DMS 273 treated with DMSO at 0.1 percent for 48 hours (cell line): Measurements from ENCODE around the gene JAK1.
A peak's percentile ranks its signal among the peaks of the same experiment; 100 is the strongest.

Experiments used
- DNase-seq: peaks from one replicate; lab custom pipeline; 2025; lab: John Stamatoyannopoulos, UW

The JAK1 gene

DNA sequence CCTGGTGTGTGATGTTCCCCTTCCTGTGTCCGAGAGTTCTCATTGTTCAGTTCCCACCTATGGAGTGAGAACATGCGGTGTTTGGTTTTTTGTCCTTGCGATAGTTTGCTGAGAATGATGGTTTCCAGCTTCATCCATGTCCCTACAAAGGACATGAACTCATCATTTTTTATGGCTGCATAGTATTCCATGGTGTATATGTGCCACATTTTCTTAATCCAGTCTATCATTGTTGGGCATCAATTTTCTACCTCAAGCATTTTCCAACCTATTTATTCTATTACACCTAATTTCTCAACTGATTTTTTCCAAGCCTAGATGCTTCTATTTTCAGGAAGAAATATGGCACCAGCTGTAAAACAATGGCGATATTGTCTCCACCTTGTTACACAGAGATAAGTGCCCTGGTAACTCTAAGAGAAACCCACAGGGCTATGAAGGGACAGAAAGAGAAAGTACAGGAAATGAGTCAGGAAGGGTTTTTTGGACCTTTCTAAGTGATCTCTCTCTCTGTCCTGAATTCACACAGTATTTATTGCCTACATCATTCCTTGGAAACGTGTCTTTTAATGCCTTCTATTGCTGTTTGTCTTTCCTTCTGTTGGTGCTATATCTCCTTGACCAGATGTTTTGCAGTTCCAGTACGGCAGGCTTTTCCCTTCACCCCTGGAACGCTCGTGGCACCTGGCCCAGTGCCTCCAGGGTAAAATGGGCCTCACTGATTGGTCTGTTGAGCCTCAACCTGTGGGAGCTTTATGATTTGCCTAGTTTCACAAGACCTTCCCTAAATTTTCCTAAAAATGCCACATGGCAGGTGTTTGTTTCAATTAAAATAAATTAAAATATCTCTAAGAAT lies 14.6 kb upstream of the JAK1 start:
- DNase-seq = no peak

DNA sequence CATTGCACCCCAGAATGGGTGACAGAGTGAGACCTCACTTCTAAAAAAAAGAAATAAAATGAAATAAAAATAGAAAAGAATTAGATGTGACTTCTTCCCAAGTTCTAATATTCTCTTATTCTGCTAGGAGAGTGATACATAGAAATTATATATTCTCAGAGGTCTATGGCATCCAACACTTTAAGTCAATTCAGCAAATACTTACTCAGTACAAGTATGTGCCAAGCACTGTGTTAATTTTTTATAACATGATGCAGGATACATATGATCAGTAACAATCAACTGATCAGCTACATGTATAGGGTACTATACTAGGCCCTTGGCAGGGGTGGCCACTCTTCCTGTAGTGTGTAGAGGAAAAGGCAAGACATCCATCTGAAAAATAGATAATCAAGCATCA lies 13.0 kb upstream of the JAK1 start:
- no peak for DNase-seq

DNA sequence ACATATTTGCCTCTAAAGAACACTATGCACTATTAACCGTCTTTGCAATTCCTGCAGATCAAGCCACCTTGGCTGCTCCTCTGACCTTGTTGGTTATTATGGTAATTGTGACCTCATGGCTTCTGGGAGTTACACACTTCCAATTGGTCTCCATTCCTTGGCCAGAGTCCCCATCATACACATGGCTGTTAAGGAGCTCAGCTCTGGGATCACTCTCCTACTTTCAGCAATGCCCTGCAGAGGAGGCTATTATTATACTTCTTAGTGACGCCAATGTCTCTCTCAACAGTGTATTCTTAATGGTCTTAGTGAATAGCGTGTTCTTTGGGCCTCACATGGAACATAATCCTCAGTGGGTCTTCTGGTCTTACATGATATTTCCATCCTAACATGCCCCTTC lies 10.0 kb upstream of the JAK1 start:
- DNase-seq = no peak

DNA sequence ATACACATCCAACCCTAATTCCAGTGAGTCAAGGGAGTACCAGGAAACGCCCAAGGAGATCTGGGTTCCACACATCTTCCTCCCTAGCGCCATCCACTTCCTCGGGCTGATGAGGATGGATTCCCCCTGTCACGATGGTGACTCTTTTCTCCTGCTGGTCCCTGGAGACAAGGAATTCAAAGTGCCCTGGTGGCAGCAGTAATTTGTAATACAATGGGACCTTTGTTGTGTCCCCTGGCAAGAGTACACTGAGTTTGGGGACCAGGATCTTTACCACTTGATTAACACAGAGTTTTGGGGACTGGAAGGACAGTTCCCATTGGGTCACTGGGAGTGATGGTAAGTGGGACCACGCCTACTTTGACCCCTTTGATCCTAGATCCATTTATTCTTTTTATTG lies 9.4 kb upstream of the JAK1 start:
- no peak for DNase-seq

DNA sequence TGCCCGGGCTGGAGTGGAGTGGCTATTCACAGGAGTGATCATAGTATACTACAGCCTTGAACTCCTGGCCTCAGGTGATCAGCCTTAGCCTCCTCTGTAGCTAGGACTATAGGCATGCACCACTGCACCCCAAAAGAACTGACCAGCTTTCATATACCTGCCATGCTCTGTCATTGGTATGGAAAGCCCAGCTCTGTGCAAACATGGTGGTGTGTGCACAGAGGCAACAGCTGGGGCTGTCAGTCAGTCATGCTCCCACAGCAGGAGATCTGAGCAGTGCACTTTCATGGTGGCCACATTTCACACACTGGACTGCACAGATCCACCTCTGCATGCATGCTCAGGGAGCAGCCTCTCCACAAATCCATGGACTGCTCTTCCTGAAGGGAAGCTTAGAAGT lies 8.8 kb upstream of the JAK1 start:
- DNase-seq = no peak

DNA sequence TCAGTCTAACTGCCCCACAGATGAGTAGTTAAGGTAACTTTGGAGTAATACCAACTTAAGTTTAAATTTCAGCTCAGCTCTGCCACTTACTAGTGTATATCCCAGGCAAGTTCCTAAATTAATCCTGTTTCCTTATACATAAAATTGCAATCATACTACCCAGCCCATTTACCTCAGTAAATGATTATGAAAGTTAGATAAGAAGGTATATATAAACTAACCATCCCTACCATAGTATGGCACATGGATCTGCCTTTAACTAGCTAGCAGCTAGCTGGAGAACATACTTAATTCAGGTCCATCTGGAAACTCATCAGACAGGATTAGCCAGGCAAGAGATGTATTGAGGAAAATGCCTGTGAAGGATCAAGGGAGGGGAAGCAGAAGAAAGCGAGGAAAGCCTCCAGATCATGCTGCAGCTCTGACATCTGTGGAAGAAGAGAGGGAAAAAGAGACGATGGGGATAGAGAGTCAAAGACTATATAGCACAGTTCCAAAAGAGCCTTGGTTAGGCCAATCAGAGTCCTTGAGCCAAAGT lies 8.0 kb upstream of the JAK1 start:
- DNase-seq = no peak

DNA sequence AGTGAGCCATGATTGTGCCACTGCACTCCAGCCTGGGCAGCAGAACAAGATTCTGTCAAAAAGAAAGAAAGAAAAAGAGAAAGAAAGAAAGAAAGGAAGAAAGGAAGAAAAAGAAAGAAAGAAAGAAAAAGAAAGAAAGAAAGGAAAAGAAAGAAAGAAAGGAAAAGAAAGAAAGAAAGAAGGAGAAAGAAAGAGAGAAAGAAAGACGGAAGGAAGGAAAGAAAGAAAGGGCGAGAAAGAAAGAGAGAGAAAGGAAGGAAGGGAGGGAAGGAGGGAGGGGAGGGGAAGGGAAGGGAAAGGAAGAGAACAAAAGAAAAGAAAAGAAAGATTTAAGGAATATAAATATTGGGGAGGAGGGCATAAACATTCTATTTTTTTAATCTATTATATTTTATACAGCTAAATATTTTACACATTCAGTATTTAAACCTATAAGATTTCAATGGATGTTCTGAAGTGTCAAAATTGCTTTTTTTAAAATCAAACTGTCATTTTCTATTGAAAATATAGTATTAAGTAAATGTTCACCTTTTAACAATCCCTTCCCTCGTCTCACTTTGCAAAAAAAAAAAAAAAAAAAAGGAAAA lies 6.8 kb upstream of the JAK1 start:
- no peak for DNase-seq

DNA sequence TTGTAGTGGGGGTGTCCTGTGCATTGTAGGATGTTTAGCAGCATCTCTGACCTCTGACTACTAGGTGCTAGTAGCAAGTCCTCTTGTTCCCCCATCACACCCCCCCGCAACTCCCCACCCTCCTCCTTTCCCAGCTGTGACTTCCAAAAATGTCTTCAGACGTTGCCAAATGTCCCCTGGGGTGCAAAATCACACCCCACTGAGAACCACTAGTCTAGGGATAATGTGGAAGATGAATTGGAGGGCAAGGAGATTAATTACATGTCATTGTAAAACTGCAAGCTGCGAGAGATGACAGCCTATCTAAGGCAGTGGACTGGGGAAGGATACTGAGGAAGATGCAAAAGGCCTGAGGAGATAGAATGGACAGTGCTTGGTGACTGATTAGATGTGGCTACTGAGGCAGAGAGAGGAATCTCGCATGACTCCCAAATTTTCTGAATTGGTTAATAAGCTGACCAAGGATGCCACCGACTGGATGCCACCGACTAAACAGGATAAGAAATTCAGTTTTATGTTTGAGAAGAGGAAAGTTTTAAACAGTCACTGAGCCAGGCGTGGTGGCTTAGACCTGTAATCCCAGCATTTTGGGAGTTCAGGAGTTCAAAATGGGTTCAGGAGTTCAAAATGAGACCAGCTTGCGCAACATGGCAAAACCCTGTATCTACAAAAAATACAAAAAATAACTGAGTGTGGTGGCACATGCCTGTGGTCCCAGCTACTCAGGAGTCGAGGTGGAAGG lies 3.1 kb upstream of the JAK1 start:
- DNase-seq = no peak

DNA sequence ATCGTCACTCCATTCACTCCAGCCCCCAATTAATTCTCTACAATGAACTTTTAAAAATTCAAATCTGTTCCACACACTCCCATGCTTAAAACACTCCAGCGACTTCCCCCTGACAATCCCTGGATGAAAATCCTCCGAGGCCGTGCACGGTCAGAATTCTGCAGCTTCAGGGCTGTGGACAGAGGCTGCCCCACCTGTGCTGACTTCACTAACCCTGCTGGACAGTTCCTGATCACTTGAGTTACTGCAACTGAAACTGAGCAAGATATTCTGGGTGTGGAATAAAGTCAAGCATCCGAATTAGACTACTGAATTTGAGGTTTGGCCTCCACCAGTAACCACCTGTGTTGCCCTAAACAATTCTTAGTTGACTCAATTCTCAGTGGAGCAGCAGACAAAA lies 1.0 kb upstream of the JAK1 start:
- no peak for DNase-seq

DNA sequence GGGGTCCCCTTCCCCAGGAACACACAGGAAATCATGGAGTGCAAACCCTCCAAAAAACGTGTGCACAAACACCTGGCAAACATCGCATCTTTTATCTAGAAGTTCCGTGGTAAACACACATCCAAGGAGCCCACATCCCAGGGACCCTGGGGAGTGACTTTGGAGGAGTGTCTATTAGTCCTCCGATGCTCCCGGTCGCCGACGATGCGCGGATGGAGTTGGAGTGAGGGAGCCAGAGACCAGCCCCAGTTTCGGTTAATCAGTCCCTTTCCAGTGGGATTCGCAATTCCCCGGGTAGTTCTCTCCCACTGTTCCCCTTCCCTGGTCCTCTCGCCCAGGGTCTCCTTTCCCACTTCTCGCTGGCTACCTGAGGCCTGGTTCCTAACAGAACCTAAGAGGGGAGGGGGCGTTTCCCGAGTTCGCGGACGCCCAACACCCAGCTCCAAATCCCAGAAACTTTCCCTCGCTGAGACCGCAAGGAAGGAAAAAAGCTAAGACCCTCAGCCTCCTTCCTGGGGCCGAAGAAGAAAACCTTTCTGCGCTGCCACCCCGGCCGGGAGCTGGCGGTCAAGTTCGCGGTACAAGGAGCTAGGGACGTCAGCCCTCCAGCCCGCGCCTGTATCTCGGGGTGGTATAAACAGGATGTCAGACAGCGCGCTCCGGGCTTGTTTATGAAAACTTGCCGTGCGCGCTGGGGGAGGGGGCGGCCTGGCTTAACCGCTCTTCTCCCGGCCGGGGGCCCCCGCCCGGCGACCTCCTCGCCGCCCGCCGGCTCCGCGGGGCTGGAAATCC lies 787 bp downstream of the JAK1 start:
- DNase-seq = peak; percentile 17

DNA sequence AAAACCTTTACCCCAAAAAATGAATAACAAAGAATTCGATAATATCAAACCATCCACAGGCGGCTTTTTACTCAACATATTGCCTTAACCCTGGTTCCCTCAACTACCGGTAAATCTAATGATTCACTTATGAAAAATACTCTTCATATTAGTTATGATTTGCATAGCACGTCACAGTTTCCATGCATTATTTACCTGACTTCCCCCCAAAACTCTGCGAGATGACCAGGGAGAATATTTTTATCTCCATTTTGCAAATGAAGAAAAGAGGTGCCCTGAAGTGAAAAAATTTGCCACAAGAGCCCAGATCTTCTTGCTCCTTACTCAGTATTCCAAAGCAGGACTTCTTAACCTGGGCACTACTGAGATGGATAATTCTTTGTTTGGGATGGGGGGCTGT lies 2.9 kb downstream of the JAK1 start:
- no peak for DNase-seq

DNA sequence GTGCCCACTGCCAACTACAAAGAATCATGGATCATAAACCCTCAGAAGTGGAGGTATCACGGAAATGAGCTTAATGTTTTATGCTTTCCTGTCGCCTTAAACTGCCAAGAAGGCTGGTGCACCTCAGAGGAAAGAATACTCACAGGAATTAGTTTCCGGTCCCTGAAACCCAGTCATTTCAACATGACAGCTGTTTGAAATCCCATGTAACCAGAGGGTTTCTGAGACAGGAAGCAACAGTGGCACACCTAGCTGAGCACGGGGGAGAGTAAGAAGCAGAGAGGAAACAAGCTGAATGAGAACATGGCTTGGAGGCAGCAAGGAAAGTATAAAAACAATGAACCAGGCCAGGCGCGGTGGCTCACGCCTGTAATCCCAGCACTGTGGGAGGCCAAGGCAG lies 3.9 kb downstream of the JAK1 start:
- DNase-seq = no peak

DNA sequence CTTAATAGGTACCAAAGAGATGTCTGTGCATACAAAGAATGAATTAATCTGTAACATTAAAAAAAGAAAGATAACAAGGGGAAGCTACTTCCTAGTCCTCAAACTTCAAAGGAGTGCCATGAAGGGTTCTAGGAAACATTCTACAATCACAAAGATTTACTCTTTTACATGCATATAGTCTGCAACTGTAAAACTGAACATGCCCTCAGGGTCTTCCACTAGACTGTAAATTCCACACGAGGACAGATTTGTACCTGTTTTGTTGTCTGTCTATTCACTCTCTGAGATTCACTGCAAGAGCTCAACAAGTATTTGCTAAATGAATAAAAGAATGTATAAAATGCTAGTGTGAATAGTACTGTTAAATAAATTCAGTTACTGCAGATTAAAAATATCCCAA lies 4.4 kb downstream of the JAK1 start:
- no peak for DNase-seq

DNA sequence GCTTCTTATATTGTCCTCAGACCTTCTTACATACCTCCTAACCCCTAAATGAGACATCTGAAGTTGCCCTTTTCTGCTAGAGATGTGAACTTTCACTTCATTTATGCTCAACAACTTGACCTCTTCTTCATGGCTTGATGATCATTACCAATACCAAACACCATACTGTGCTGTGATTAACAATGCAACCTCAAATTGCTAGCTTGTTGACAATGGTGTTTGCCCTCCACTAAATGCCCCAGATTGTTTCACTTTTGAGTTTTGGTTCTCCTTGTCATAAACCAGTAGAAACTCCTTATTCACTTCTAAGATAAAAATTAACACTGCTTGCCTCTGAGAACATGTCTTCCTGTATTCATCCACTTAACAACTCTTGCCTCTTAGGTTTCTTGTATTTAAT lies 5.6 kb downstream of the JAK1 start:
- DNase-seq = no peak

DNA sequence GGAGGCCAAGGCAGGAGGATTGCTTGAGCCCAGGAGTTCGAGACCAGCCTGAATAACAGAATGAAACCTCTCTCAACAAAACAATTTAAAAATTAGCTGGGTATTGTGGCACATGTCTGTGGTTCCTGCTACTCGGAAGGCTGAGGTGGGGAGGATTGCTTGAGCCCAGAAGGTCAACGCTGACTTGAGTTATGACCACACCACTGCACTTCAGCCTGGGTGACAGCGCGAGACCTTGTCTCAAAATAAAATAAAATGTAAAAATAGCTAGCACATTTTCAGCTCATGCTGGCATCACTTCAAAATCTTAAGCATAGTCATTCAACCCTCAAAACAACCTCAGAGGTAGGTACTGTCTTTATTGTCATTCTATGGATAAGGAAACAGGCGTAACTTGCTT lies 6.4 kb downstream of the JAK1 start:
- DNase-seq = no peak

DNA sequence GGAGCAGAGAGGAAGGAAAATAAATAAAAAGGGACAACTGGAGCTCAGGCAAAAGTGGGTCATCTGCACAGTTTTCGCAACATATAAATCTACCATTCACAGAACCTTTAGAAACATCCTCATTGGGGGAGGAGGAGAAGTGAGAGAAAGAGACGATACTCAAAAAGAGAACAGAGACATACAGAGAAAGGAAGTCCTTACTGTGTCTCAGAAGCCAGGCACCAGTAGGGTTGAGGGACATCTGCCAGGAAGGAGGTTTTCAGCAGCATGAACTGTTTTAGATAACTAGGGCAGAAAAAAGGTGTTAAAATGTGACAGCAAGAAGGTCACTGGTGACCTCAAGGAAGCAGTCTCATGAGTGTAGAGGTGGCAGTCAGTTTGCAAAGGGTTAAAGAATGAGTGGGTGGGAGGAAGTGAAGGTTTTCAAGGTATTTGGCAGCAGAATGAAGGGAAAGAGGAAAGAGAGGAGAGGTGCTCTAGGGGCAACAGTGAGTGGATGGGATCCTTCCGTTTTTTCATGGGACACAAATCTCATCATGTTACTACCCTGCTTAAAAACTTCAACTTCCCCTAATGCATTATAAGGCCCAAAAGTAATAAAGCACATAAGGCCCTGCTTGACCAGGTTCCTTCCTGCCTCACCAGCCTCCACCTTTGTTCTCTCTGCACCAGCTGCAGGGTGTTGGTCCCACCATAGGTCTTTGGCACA lies 9.5 kb downstream of the JAK1 start:
- no peak for DNase-seq

DNA sequence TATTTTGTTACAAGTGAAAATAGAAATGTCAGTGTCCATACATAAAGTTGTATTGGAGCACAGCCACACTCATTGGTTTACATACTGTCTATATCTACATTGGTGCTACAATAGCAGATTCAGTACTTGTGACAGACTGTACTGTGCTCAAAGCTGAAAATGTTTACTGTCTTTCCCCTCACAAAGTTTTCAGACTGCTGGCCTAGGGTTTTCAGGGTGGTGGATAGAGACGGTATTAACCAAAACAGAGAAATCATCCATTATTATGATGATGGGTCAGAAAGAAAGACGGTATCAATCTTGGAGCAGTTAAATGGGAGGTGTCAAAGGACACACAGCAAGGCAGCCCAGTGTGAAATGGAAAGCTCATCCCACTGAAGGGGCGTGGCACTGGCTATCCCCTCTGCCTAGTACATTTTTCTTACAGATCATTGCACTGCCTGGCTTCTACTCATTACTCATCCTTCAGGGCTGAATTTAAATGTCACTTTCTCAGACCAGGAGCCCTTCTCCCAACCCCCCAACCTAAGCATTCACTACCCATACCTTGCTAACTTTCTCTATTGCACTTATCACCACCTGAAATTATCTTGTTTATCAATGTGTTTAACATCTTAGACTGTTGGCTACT lies 10.2 kb downstream of the JAK1 start:
- no peak for DNase-seq

DNA sequence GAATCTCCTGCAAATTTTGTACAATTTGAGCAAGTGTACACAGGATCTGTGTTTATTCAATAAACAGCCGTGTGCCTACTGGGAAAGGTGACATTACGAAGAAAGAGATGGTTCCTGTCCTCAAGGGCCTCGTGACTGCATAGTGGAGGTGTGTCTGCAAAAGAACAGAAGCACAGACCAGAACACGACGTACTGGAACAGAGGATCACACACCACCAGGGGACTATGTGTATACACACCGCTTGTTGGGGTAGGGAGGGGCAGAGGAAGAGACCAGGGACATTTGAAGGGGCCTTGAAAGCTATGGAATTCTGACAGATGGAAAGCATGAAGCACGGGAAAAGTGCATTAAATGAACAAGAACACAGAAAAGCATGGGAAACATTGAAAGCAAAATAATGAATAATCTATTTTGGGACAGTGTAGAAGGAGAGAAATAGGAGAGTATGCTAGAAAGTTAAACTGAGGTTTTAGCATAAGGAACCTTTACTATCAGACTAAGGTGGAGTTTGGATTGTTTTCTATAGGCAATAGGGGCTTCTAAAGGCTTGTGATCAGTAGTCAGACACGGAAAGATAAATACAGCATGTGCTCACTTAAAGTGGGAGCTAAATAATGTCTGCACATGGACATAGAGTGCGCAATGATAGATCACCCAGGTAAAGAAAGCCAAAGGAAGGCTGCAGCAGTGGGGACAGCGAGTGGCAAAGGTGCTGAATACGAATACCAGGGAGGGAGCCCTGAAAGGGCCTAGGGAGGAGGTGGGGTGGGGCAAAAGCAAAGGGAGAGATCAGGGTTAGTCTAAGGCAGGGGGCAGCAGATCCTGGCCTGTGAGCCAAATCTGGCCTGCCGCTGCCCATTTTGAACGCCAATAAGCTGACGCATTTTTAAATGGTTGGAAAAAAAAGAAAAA lies 11.0 kb downstream of the JAK1 start:
- no peak for DNase-seq

DNA sequence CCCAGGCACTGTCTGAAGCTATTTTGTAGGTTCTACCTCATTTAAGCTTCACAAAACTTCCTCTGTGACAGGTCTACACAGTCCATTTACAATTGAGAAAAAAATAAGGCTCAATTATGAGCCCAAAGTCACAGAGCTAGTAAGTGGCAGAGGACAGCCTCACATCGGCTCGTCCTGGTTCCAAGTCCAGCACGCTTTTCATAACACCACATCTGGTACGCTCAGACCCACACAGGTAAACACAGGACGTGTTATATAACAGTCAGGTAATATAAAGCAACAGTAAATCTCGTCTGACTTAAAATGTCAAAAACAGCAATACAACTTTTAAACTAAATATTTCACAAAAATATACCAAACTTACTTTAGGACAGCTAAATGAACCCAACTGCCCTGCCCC lies 13.1 kb downstream of the JAK1 start:
- DNase-seq = no peak

DNA sequence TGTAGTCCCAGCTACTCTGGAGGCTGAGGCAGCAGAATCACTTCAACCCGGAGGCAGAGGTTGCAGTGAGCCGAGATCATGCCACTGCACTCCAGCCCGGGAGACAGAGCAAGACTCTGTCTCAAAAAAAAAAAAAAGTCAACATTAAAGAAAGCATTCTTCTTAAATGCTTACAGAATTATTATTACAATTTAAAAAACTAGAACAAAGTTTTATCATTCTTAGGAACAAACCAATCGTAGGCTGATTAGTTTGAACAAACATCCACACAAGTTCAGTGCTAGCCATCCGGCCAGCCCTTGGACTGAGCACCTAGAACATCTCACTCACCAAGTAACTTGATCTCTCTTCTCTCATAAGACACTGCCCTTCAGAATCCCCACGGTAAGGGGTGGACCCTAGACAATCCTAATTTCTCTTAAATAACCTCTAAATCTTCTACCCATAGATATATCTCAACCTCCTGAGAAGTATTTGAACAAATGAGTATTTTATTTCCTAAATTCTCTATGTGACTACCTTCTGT lies 16.0 kb downstream of the JAK1 start:
- no peak for DNase-seq
